WTC11 (cell line): ENCODE data around the gene ABHD17C. TPM values are rescaled to one million over a fixed set of nuclear protein-coding genes. Genes with fewer than 3 reads are reported as not detected.
A peak's percentile ranks its signal among the peaks of the same experiment; 100 is the strongest.

Experiments
- ATAC-seq: fragments of 200-7000 bp; cut with Tn5 transposase; 2 replicates; pipeline ENCODE4 v1.10.0; 2021; ENCODE audit warnings: mild to moderate bottlenecking, moderate library complexity
- CTCF ChIA-PET: fragments of 300-600 bp; sonication (Branson Sonifier 250); formaldehyde crosslinking; loops from one replicate; lab custom pipeline; 2021; ENCODE audit warnings: antibody characterized with exemption; lab: Charles Lee
- POLR2A ChIA-PET: fragments of 350-600 bp; sonication (Branson Sonifier 250); formaldehyde crosslinking; loops from one replicate; lab custom pipeline; 2021; ENCODE audit warnings: antibody characterized with exemption; lab: Charles Lee
- DNase-seq: peaks from one replicate; pipeline ENCODE4 v3.0.0; 2021; ENCODE audit warnings: low spot score
- H3K27ac Mint-ChIP-seq: 2 replicates; pipeline ENCODE4 v1.8.0; 2021; ENCODE audit warnings: mixed read lengths
- H3K27me3 Mint-ChIP-seq: 2 replicates; pipeline ENCODE4 v1.8.0; 2021; ENCODE audit warnings: low read depth, mild to moderate bottlenecking, moderate library complexity, mixed read lengths
- H3K36me3 Mint-ChIP-seq: 2 replicates; pipeline ENCODE4 v1.8.0; 2021; ENCODE audit warnings: mixed read lengths
- H3K4me1 Mint-ChIP-seq: 2 replicates; pipeline ENCODE4 v1.8.0; 2022; ENCODE audit warnings: mixed read lengths
- H3K4me3 Mint-ChIP-seq: 2 replicates; pipeline ENCODE4 v1.8.0; 2021; ENCODE audit warnings: mild to moderate bottlenecking, moderate library complexity, mixed read lengths
- H3K9me3 Mint-ChIP-seq: 2 replicates; pipeline ENCODE4 v1.8.0; 2021; ENCODE audit warnings: mixed read lengths
- ATF1 ChIP-seq: sonication (generic); formaldehyde crosslinking; IDR thresholded peaks from 2 replicates; pipeline ENCODE4 v1.8.1; 2023; ENCODE audit warnings: mild to moderate bottlenecking, moderate library complexity, missing genetic modification reagents
- CBFB ChIP-seq: sonication (generic); formaldehyde crosslinking; IDR thresholded peaks from 2 replicates; pipeline ENCODE4 v1.8.1; 2022; ENCODE audit warnings: mild to moderate bottlenecking, low read depth, missing genetic modification reagents
- CREB1 ChIP-seq: sonication (generic); formaldehyde crosslinking; IDR thresholded peaks from 2 replicates; pipeline ENCODE4 v1.8.0; 2023; ENCODE audit warnings: mild to moderate bottlenecking, missing genetic modification reagents
- CREM ChIP-seq: sonication (generic); formaldehyde crosslinking; IDR thresholded peaks from 2 replicates; pipeline ENCODE4 v1.8.1; 2022; ENCODE audit warnings: mild to moderate bottlenecking, missing genetic modification reagents, moderate library complexity
- ESRRA ChIP-seq: sonication (generic); formaldehyde crosslinking; IDR thresholded peaks from 2 replicates; pipeline ENCODE4 v1.8.1; 2022; ENCODE audit warnings: mild to moderate bottlenecking, missing genetic modification reagents, borderline replicate concordance
- FOXJ3 ChIP-seq: sonication (generic); formaldehyde crosslinking; IDR thresholded peaks from 2 replicates; pipeline ENCODE4 v1.9.0; 2021; ENCODE audit warnings: missing genetic modification reagents, mild to moderate bottlenecking, borderline replicate concordance
- FOXP1 ChIP-seq: sonication (generic); formaldehyde crosslinking; IDR thresholded peaks from 2 replicates; pipeline ENCODE4 v1.8.0; 2022; ENCODE audit warnings: missing genetic modification reagents, mild to moderate bottlenecking, moderate library complexity, borderline replicate concordance
- GTF2I ChIP-seq: fragments of 250-450 bp; sonication (Bioruptor Pico); conservative IDR thresholded peaks from 2 replicates; pipeline ENCODE4 v1.4.0; 2021; ENCODE audit warnings: mild to moderate bottlenecking
- IRF2 ChIP-seq: sonication (generic); formaldehyde crosslinking; IDR thresholded peaks from 2 replicates; pipeline ENCODE4 v1.8.0; 2022; ENCODE audit warnings: low read depth, missing genetic modification reagents, borderline replicate concordance
- NR2C2 ChIP-seq: sonication (generic); formaldehyde crosslinking; IDR thresholded peaks from 2 replicates; pipeline ENCODE4 v1.8.0; 2022; ENCODE audit warnings: mild to moderate bottlenecking, missing genetic modification reagents
- PRRX2 ChIP-seq: fragments of 250-450 bp; sonication (Bioruptor Pico); IDR thresholded peaks from 2 replicates; pipeline ENCODE4 v1.8.0; 2021; ENCODE audit warnings: mild to moderate bottlenecking
- SOX15 ChIP-seq: fragments of 250-450 bp; sonication (Bioruptor Pico); IDR thresholded peaks from 2 replicates; pipeline ENCODE4 v1.9.0; 2021; ENCODE audit warnings: mild to moderate bottlenecking
- ZNF121 ChIP-seq: sonication (generic); formaldehyde crosslinking; IDR thresholded peaks from 2 replicates; pipeline ENCODE4 v1.8.0; 2023; ENCODE audit warnings: missing genetic modification reagents
- ZNF138 ChIP-seq: sonication (generic); formaldehyde crosslinking; conservative IDR thresholded peaks from 2 replicates; pipeline ENCODE4 v1.8.1; 2022; ENCODE audit warnings: mild to moderate bottlenecking, moderate library complexity, missing genetic modification reagents
- ZNF416 ChIP-seq: fragments of 250-450 bp; sonication (Bioruptor Pico); IDR thresholded peaks from 2 replicates; pipeline ENCODE4 v1.9.0; 2021; ENCODE audit warnings: mild to moderate bottlenecking, inconsistent platforms
- total RNA-seq: library from RNA; stranded (reverse); gene quantifications from 3 replicates; pipeline ENCODE4 v1.2.3, GENCODE V29; 2021
- TF ChIP-seq, protein P1 (sequence below): sonication (generic); formaldehyde crosslinking; IDR thresholded peaks from 2 replicates; pipeline ENCODE4 v1.8.1; 2023; ENCODE audit warnings: mild to moderate bottlenecking, missing genetic modification reagents, moderate library complexity
- TF ChIP-seq, protein P2 (sequence below): sonication (generic); formaldehyde crosslinking; IDR thresholded peaks from 2 replicates; pipeline ENCODE4 v1.8.1; 2022; ENCODE audit warnings: low read depth, mild to moderate bottlenecking, moderate library complexity, missing genetic modification reagents, borderline replicate concordance
- TF ChIP-seq, protein P3 (sequence below): sonication (generic); formaldehyde crosslinking; conservative IDR thresholded peaks from 2 replicates; pipeline ENCODE4 v1.8.1; 2023; ENCODE audit warnings: mild to moderate bottlenecking, low read depth, missing genetic modification reagents, moderate library complexity
- TF ChIP-seq, protein P4 (sequence below): sonication (generic); formaldehyde crosslinking; IDR thresholded peaks from 2 replicates; pipeline ENCODE4 v1.8.1; 2023; ENCODE audit warnings: mild to moderate bottlenecking, missing genetic modification reagents, borderline replicate concordance
- TF ChIP-seq, protein P5 (sequence below): sonication (generic); formaldehyde crosslinking; IDR thresholded peaks from 2 replicates; pipeline ENCODE4 v1.8.1; 2023; ENCODE audit warnings: mild to moderate bottlenecking, missing genetic modification reagents
- TF ChIP-seq, protein P6 (sequence below): fragments of 250-450 bp; sonication (Bioruptor Pico); IDR thresholded peaks from 2 replicates; pipeline ENCODE4 v1.8.0; 2021; ENCODE audit warnings: mild to moderate bottlenecking

ABHD17C gene
- total RNA-seq, 1 experiment from 2014 or later = 29.0 TPM

DNA sequence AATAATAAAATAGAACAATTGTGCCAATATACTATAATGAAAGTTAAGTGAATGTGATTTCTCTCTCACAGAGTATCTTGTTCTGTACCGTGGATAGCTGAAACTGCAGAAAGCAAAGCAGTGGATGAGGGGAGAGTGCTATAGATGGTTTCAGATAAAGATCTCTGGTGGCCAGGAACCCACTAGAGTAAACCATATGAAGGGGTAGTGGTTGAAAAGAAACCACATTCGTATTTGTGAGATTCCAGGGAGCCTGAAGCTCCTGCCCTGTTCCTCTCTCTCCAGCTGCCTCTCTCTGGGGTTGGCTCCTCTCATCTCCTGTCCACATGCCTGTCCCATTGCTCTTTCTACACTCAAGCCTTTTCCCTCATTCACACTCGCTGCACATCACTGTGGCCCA lies 8.9 kb downstream of the ABHD17C start:
- ATAC-seq (no peak), DNase-seq (no peak)
- H3K4me1 Mint-ChIP-seq = peaks cover 44% of the 10 kb centered on the region
- peaks cover 4% of the 10 kb centered on the region for H3K36me3 Mint-ChIP-seq
- H3K27me3 Mint-ChIP-seq = no peaks in the 10 kb centered on the region
- no peak overlapping the region for H3K27ac Mint-ChIP-seq
- CTCF ChIA-PET = interaction anchor here (1.1 to 2.2 kb wide), 3 partner anchors 44 to 76 kb away, joined by 3 to 15 read pairs (median 11); partner anchors contain the start of gene CEMIP
- POLR2A ChIA-PET = no interaction called here
- TF ChIP-seq SOX15 (CRISPR knock-in tag) = no peak
- H3K4me3 Mint-ChIP-seq = no peak overlapping the region
- H3K9me3 Mint-ChIP-seq = no peaks in the 10 kb centered on the region

DNA sequence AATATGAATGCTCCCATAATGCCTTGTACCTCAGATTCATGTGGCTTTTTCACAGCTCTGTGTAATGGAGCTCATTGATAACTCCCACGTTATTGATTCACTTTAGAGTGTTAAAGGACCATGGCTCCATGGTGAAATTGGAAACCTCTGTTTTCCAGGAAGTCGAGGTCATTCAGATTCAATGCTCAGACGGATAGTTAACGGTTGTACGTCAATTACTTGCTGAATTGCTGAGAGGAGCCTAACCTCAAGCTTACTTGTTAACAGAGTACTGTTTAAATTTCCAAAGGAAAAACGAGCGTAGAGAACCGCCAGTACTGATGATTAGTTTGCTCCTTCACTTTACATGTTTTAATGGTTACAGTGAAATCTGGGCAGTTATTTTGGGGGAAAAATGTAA lies 11.1 kb downstream of the ABHD17C start:
- Mint-ChIP-seq H3K4me1 (peaks cover 58% of the 10 kb centered on the region), H3K4me3 (peak overlapping the region; percentile 49), H3K9me3 (no peaks in the 10 kb centered on the region), H3K27ac (peak overlapping the region; percentile 85), H3K27me3 (no peaks in the 10 kb centered on the region), H3K36me3 (0 out of 2 replicates have a peak, but pooled peaks cover 3% of the 10 kb centered on the region)
- ATAC-seq (peak; percentile 53), DNase-seq (no peak)
- TF ChIP-seq CREM (CRISPR knock-in tag) = no peak
- TF ChIP-seq, protein P1, sequence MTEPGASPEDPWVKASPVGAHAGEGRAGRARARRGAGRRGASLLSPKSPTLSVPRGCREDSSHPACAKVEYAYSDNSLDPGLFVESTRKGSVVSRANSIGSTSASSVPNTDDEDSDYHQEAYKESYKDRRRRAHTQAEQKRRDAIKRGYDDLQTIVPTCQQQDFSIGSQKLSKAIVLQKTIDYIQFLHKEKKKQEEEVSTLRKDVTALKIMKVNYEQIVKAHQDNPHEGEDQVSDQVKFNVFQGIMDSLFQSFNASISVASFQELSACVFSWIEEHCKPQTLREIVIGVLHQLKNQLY (CRISPR knock-in tag) = no peak
- ChIA-PET CTCF (interaction anchor here (1.4 to 2.2 kb wide), 4 partner anchors 19 to 73 kb away, joined by 3 to 15 read pairs (median 8); partner anchors contain the start of gene CEMIP), POLR2A (interaction anchor here (0.5 to 1.1 kb wide), 3 partner anchors 8 to 27 kb away, joined by 3 read pairs; no protein-coding TSS in a partner anchor)

DNA sequence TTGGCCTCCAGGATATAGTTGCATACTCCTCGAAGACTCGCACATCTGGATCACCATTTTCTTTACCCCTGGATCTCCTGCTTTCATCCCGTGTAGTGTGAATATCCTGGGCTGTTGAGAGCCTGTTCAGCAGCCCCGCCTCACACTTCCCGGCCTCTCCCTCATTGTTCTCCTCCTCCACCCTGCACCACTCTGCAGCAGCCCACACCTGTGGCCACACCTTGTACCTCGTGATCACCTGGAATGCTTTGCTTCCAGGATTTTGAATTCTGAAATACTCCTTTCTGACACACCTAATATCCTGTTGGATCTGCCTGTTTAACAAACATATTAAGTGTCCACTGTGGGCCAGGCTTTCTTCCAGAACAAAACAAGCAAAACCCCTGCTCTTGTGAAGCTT lies 14.4 kb downstream of the ABHD17C start:
- ATAC-seq (0 out of 2 replicates have a peak, but pooled peaks have one; percentile 21), DNase-seq (no peak)
- POLR2A ChIA-PET = no interaction called here
- CTCF ChIA-PET = no interaction called here
- H3K9me3 Mint-ChIP-seq = no peaks in the 10 kb centered on the region
- no peak overlapping the region for H3K4me3 Mint-ChIP-seq
- 0 out of 2 replicates have a peak, but pooled peaks cover 3% of the 10 kb centered on the region for H3K36me3 Mint-ChIP-seq
- H3K27ac Mint-ChIP-seq = 0 out of 2 replicates have a peak overlapping the region, but pooled peaks have one; percentile 77
- peaks cover 63% of the 10 kb centered on the region for H3K4me1 Mint-ChIP-seq
- H3K27me3 Mint-ChIP-seq = no peaks in the 10 kb centered on the region
- TF ChIP-seq, protein P2, sequence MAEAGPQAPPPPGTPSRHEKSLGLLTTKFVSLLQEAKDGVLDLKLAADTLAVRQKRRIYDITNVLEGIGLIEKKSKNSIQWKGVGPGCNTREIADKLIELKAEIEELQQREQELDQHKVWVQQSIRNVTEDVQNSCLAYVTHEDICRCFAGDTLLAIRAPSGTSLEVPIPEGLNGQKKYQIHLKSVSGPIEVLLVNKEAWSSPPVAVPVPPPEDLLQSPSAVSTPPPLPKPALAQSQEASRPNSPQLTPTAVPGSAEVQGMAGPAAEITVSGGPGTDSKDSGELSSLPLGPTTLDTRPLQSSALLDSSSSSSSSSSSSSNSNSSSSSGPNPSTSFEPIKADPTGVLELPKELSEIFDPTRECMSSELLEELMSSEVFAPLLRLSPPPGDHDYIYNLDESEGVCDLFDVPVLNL (CRISPR knock-in tag) = no peak
- TF ChIP-seq, protein P3, sequence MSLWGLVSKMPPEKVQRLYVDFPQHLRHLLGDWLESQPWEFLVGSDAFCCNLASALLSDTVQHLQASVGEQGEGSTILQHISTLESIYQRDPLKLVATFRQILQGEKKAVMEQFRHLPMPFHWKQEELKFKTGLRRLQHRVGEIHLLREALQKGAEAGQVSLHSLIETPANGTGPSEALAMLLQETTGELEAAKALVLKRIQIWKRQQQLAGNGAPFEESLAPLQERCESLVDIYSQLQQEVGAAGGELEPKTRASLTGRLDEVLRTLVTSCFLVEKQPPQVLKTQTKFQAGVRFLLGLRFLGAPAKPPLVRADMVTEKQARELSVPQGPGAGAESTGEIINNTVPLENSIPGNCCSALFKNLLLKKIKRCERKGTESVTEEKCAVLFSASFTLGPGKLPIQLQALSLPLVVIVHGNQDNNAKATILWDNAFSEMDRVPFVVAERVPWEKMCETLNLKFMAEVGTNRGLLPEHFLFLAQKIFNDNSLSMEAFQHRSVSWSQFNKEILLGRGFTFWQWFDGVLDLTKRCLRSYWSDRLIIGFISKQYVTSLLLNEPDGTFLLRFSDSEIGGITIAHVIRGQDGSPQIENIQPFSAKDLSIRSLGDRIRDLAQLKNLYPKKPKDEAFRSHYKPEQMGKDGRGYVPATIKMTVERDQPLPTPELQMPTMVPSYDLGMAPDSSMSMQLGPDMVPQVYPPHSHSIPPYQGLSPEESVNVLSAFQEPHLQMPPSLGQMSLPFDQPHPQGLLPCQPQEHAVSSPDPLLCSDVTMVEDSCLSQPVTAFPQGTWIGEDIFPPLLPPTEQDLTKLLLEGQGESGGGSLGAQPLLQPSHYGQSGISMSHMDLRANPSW (CRISPR knock-in tag) = no peak
- TF ChIP-seq, protein P4, sequence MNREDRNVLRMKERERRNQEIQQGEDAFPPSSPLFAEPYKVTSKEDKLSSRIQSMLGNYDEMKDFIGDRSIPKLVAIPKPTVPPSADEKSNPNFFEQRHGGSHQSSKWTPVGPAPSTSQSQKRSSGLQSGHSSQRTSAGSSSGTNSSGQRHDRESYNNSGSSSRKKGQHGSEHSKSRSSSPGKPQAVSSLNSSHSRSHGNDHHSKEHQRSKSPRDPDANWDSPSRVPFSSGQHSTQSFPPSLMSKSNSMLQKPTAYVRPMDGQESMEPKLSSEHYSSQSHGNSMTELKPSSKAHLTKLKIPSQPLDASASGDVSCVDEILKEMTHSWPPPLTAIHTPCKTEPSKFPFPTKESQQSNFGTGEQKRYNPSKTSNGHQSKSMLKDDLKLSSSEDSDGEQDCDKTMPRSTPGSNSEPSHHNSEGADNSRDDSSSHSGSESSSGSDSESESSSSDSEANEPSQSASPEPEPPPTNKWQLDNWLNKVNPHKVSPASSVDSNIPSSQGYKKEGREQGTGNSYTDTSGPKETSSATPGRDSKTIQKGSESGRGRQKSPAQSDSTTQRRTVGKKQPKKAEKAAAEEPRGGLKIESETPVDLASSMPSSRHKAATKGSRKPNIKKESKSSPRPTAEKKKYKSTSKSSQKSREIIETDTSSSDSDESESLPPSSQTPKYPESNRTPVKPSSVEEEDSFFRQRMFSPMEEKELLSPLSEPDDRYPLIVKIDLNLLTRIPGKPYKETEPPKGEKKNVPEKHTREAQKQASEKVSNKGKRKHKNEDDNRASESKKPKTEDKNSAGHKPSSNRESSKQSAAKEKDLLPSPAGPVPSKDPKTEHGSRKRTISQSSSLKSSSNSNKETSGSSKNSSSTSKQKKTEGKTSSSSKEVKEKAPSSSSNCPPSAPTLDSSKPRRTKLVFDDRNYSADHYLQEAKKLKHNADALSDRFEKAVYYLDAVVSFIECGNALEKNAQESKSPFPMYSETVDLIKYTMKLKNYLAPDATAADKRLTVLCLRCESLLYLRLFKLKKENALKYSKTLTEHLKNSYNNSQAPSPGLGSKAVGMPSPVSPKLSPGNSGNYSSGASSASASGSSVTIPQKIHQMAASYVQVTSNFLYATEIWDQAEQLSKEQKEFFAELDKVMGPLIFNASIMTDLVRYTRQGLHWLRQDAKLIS (CRISPR knock-in tag) = no peak
- TF ChIP-seq ATF1 (CRISPR knock-in tag) = no peak
- no peak for TF ChIP-seq NR2C2 (CRISPR knock-in tag)
- TF ChIP-seq FOXJ3 (CRISPR knock-in tag) = no peak
- no peak for TF ChIP-seq IRF2
- TF ChIP-seq ZNF121 (CRISPR knock-in tag) = no peak
- no peak for TF ChIP-seq CBFB (CRISPR knock-in tag)
- TF ChIP-seq CREB1 (CRISPR knock-in tag) = no peak
- no peak for TF ChIP-seq ZNF416 (CRISPR knock-in tag)
- no peak for TF ChIP-seq ZNF138
- no peak for TF ChIP-seq PRRX2 (CRISPR knock-in tag)
- TF ChIP-seq, protein P5, sequence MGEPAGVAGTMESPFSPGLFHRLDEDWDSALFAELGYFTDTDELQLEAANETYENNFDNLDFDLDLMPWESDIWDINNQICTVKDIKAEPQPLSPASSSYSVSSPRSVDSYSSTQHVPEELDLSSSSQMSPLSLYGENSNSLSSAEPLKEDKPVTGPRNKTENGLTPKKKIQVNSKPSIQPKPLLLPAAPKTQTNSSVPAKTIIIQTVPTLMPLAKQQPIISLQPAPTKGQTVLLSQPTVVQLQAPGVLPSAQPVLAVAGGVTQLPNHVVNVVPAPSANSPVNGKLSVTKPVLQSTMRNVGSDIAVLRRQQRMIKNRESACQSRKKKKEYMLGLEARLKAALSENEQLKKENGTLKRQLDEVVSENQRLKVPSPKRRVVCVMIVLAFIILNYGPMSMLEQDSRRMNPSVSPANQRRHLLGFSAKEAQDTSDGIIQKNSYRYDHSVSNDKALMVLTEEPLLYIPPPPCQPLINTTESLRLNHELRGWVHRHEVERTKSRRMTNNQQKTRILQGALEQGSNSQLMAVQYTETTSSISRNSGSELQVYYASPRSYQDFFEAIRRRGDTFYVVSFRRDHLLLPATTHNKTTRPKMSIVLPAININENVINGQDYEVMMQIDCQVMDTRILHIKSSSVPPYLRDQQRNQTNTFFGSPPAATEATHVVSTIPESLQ (CRISPR knock-in tag) = no peak
- no peak for TF ChIP-seq GTF2I
- TF ChIP-seq, protein P6, sequence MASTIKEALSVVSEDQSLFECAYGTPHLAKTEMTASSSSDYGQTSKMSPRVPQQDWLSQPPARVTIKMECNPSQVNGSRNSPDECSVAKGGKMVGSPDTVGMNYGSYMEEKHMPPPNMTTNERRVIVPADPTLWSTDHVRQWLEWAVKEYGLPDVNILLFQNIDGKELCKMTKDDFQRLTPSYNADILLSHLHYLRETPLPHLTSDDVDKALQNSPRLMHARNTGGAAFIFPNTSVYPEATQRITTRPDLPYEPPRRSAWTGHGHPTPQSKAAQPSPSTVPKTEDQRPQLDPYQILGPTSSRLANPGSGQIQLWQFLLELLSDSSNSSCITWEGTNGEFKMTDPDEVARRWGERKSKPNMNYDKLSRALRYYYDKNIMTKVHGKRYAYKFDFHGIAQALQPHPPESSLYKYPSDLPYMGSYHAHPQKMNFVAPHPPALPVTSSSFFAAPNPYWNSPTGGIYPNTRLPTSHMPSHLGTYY (CRISPR knock-in tag) = no peak
- TF ChIP-seq FOXP1 (CRISPR knock-in tag) = no peak
- TF ChIP-seq ESRRA (CRISPR knock-in tag) = no peak
